Measurements from ENCODE around the gene SYNGR1. TPM values are rescaled to one million over a fixed set of nuclear protein-coding genes. Genes with fewer than 3 reads are reported as not detected.

SYNGR1 gene
- total and polyA plus RNA-seq, 2 donors (not counting 1 experiment from before 2014, with no cell fraction given), result 13.0 to 13.5 TPM

GRCh38 chr22:39359659-39360195 lies 9.9 kb downstream of the SYNGR1 start:
- no peaks in the 10 kb centered on the region for H3K79me2 ChIP-seq (ENCODE audit: control insufficient read depth, insufficient read depth, low read length)
- no peak overlapping the region for H3K4me2 ChIP-seq (ENCODE audit: extremely low read depth, insufficient read depth, low read length)
- no peaks in the 10 kb centered on the region for H3K4me1 ChIP-seq (ENCODE audit: control insufficient read depth, extremely low read depth, insufficient read depth, low read length)
- H3K36me3 ChIP-seq (ENCODE audit: control insufficient read depth, insufficient read depth, low read length), result no peaks in the 10 kb centered on the region
- TF ChIP-seq EZH2 (IDR thresholded peaks at IDR 0.05; ENCODE audit: low read length, missing control alignments) (no peak), CTCF (conservative IDR thresholded peaks at IDR 0.05 in 1 of 2, IDR thresholded peaks at IDR 0.05 in 1 of 2; ENCODE audit: low read depth in 1 of 2, low read length in 2 of 2) (no peak)
- no peak overlapping the region for H2AFZ ChIP-seq (ENCODE audit: low read length)
- H3K4me3 ChIP-seq (replicated peaks in 1 of 4; ENCODE audit: control extremely low read depth in 1 of 4, insufficient read depth in 1 of 4, low read depth in 3 of 4, low read length in 4 of 4), result no peak overlapping the region
- H3K27me3 ChIP-seq (ENCODE audit: control insufficient read depth, insufficient read depth, low read length), result no peaks in the 10 kb centered on the region
- no peak overlapping the region for H3K27ac ChIP-seq (ENCODE audit: insufficient read depth, low read length)
- no peak overlapping the region for H3K9ac ChIP-seq (ENCODE audit: insufficient read depth, low read length)
- no peak for DNase-seq (ENCODE audit: low read depth in 2 of 2)
- H4K20me1 ChIP-seq (ENCODE audit: control insufficient read depth, extremely low read depth, insufficient read depth, low read length), result no peaks in the 10 kb centered on the region
- H3K9me3 ChIP-seq (ENCODE audit: control insufficient read depth, insufficient read depth, low read depth, low read length), result no peaks in the 10 kb centered on the region

GRCh38 chr22:39360242-39360641 lies 10.5 kb downstream of the SYNGR1 start:
- Histone ChIP-seq H3K36me3 (ENCODE audit: control insufficient read depth, insufficient read depth, low read length) (no peaks in the 10 kb centered on the region), H4K20me1 (ENCODE audit: control insufficient read depth, extremely low read depth, insufficient read depth, low read length) (no peaks in the 10 kb centered on the region), H3K4me1 (ENCODE audit: control insufficient read depth, extremely low read depth, insufficient read depth, low read length) (no peaks in the 10 kb centered on the region), H3K27ac (ENCODE audit: insufficient read depth, low read length) (no peak overlapping the region), H3K9ac (ENCODE audit: insufficient read depth, low read length) (no peak overlapping the region), H3K4me2 (ENCODE audit: extremely low read depth, insufficient read depth, low read length) (no peak overlapping the region), H3K79me2 (ENCODE audit: control insufficient read depth, insufficient read depth, low read length) (no peaks in the 10 kb centered on the region), H3K9me3 (ENCODE audit: control insufficient read depth, insufficient read depth, low read depth, low read length) (no peaks in the 10 kb centered on the region), H3K4me3 (replicated peaks in 1 of 4; ENCODE audit: control extremely low read depth in 1 of 4, insufficient read depth in 1 of 4, low read depth in 3 of 4, low read length in 4 of 4) (no peak overlapping the region), H2AFZ (ENCODE audit: low read length) (no peak overlapping the region), H3K27me3 (ENCODE audit: control insufficient read depth, insufficient read depth, low read length) (no peaks in the 10 kb centered on the region)
- TF ChIP-seq EZH2 (IDR thresholded peaks at IDR 0.05; ENCODE audit: low read length, missing control alignments) (no peak), CTCF (conservative IDR thresholded peaks at IDR 0.05 in 1 of 2, IDR thresholded peaks at IDR 0.05 in 1 of 2; ENCODE audit: low read depth in 1 of 2, low read length in 2 of 2) (no peak)
- no peak for DNase-seq (ENCODE audit: low read depth in 2 of 2)

- no peak overlapping the region for H3K9ac ChIP-seq (ENCODE audit: insufficient read depth, low read length)
- no peak for TF ChIP-seq CTCF (conservative IDR thresholded peaks at IDR 0.05 in 1 of 2, IDR thresholded peaks at IDR 0.05 in 1 of 2; ENCODE audit: low read depth in 1 of 2, low read length in 2 of 2)
- TF ChIP-seq EZH2 (IDR thresholded peaks at IDR 0.05; ENCODE audit: low read length, missing control alignments), result no peak
- no peaks in the 10 kb centered on the region for H3K79me2 ChIP-seq (ENCODE audit: control insufficient read depth, insufficient read depth, low read length)
- no peak overlapping the region for H3K4me3 ChIP-seq (replicated peaks in 1 of 4; ENCODE audit: control extremely low read depth in 1 of 4, insufficient read depth in 1 of 4, low read depth in 3 of 4, low read length in 4 of 4)
- H3K27me3 ChIP-seq (ENCODE audit: control insufficient read depth, insufficient read depth, low read length), result no peaks in the 10 kb centered on the region
- H2AFZ ChIP-seq (ENCODE audit: low read length), result no peak overlapping the region
- no peaks in the 10 kb centered on the region for H3K9me3 ChIP-seq (ENCODE audit: control insufficient read depth, insufficient read depth, low read depth, low read length)
- no peaks in the 10 kb centered on the region for H3K36me3 ChIP-seq (ENCODE audit: control insufficient read depth, insufficient read depth, low read length)
- no peak for DNase-seq (ENCODE audit: low read depth in 2 of 2)
- H3K4me2 ChIP-seq (ENCODE audit: extremely low read depth, insufficient read depth, low read length), result no peak overlapping the region
- no peak overlapping the region for H3K27ac ChIP-seq (ENCODE audit: insufficient read depth, low read length)
- no peaks in the 10 kb centered on the region for H3K4me1 ChIP-seq (ENCODE audit: control insufficient read depth, extremely low read depth, insufficient read depth, low read length)
- no peaks in the 10 kb centered on the region for H4K20me1 ChIP-seq (ENCODE audit: control insufficient read depth, extremely low read depth, insufficient read depth, low read length)
Observed at GRCh38 chr22:39360674-39361413, 11.1 kb downstream of the SYNGR1 start.
